Stimulated activated CD4-positive, alpha-beta T cell treated with anti-CD3 and anti-CD28 coated beads, Interleukin-2, amount 100 ng/mL, for 48 hours (primary cell): ENCODE measurements around the gene PGLYRP3.
A peak's percentile ranks its signal among the peaks of the same experiment; 100 is the strongest.

Source experiments
- DNase-seq, 2 donors: peaks; one replicate each; pipeline ENCODE4 v3.0.0-alpha.2; 2020

Gene PGLYRP3

GRCh38 chr1:153312570-153313186, at the start of gene PGLYRP3:
PGLYRP3 (minus strand) TSS chr1:153312952; CDS start chr1:153310665, 2,287 bp downstream.
- no peak for DNase-seq

GRCh38 chr1:153362187-153362775, 49.5 kb upstream of the PGLYRP3 start:
- no peak for DNase-seq

- DNase-seq: no peak
Measured at GRCh38 chr1:153361480-153362109, 48.8 kb upstream of the PGLYRP3 start.

- DNase-seq: no peak
Measured at GRCh38 chr1:153360592-153361479, 48.1 kb upstream of the PGLYRP3 start.

DNA sequence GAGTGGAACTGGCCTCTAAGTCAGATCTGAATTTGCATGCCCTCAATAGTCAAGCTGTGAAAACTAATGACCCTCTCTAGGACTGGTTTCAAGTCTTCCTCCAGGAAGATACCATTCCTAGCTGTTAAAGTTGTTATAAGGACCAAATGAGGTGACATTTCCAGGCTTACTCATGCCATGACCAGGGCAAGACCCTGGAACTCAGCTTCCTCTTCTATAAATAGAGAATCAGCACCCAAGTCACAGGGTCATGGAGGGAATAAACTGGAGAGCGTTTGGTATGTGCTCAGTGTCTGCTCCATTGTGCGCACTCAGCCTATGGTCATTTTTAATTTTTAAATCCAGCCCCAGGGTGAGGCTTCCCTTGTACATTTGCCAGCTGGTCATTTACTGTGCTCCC, 47.4 kb upstream of the PGLYRP3 start:
- no peak for DNase-seq

DNA sequence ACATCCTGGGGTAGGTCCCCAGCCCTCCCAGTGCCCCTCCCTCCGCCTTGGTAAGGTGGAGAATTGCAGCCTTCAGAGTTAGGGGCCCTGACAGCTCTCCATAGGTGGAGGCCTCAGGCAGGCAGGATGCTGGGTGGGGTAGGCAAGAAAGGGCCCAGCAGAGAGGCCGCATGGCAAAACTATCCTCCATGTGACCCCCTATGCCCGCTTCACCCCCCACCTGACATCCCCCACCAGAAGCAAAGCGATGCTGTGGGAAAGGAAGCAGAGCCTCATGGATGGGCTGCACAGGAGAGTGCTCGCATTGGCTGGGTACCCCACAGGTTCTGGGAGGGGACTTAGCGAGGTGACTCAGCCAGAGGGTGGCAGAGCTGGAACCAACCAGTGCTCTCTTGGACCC, 46.5 kb upstream of the PGLYRP3 start:
- no peak for DNase-seq

- DNase-seq: no peak
Measured at GRCh38 chr1:153358691-153358975, 45.9 kb upstream of the PGLYRP3 start.

GRCh38 chr1:153357853-153358690, 45.3 kb upstream of the PGLYRP3 start, which contains the start of gene S100A9:
S100A9 (plus strand) TSS chr1:153357854; CDS start chr1:153358284, 430 bp downstream.
- DNase-seq: no peak

GRCh38 chr1:153357076-153357852, 44.5 kb upstream of the PGLYRP3 start:
- no peak for DNase-seq

- DNase-seq: no peak
Measured at GRCh38 chr1:153356392-153357075, 43.8 kb upstream of the PGLYRP3 start.

- DNase-seq: peak; percentile 21 to 52
Measured at GRCh38 chr1:153355445-153356071, 42.8 kb upstream of the PGLYRP3 start.

- no peak for DNase-seq
Measured at GRCh38 chr1:153354515-153355193, 41.9 kb upstream of the PGLYRP3 start.

GRCh38 chr1:153353226-153353947, 40.6 kb upstream of the PGLYRP3 start:
- no peak for DNase-seq

- peak; percentile 57 for DNase-seq
Measured at GRCh38 chr1:153352523-153352922, 39.8 kb upstream of the PGLYRP3 start.

- DNase-seq: no peak
Measured at GRCh38 chr1:153350321-153350957, 37.7 kb upstream of the PGLYRP3 start.

DNA sequence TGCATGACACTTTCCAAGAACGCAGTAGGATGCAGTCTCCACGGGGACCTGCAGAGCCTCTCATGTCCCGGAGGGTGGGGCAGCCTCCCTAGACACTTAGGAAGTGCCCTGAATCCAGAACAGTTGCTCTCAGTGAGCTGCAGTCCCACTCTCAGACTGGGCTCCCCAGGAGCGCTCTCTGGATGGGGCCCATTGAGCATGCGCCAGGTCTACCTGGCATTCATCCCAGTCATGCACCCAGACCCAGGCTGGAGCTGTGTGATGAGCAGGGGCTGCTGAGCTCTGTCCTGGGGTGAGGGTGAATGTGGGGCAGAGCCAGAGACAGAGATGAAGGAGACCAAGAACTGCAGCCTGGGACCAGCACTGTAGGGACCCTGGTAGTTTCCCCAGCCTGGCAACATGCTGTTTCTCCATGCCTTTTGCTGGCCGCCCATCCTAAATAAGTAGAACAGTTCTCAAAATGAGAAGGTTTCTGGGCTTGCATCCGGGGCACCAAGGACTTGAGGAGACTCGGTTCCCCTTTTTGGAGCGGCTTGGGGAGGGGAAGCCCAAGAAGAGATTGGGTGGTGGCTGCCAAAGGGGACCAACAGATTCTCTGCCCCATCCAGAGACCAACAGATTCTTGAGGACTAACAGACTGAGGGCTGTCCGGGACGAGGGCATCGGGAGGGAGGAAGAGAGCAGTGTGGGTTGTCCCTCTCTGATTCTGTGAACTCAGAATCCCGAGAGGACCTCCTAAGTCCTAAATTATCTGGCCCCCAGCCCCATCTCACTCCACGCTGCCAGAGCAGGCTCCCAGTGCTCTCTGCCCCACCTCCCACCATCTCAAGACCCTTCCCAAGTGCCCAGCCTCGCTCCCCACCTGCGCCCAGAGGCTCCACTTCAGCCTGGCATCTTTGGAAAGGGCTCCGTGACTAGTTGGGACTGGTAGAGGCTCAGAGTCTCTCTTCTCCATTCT, 36.9 kb upstream of the PGLYRP3 start:
- no peak for DNase-seq
